Measurements from ENCODE around the gene ABCB8. TPM values are rescaled to one million over a fixed set of nuclear protein-coding genes. Genes with fewer than 3 reads are reported as not detected.
A peak's percentile ranks its signal among the peaks of the same experiment; 100 is the strongest.

Gene ABCB8
- total and polyA plus RNA-seq, 9 of the 15 experiments (the other 6 are each of a cell fraction or from before 2014, with no cell fraction given) = 7.6 to 106 (median 36.3) TPM

- TF ChIP-seq ZFP91 (CRISPR knock-in tag; IDR thresholded peaks at IDR 0.05) = no peak
- TF ChIP-seq ZNF175 (CRISPR knock-in tag; IDR thresholded peaks at IDR 0.05; ENCODE audit: low read depth) = peak; percentile 90; the same call in 1 of the 2 replicates
Observed at GRCh38 chr7:150992833-150993302, 35.4 kb upstream of the ABCB8 start (continued).

GRCh38 chr7:150993511-150993910 lies 34.7 kb upstream of the ABCB8 start:
- Histone ChIP-seq H3K79me2 (ENCODE audit: control insufficient read depth, insufficient read depth, low read length) (no peaks in the 10 kb centered on the region), H3K4me3 (no peak overlapping the region), H3K27me3 (ENCODE audit: control insufficient read depth in 2 of 2, insufficient read depth in 2 of 2, low read length in 2 of 2) (no peaks in the 10 kb centered on the region), H3K9me1 (ENCODE audit: control insufficient read depth, insufficient read depth, low read length) (no peaks in the 10 kb centered on the region), H4K20me1 (replicated peaks; ENCODE audit: control insufficient read depth, insufficient read depth, low read length) (peaks cover 5% of the 10 kb centered on the region; the same call in 1 of the 2 replicates), H3K4me2 (ENCODE audit: insufficient read depth, low read length) (no peak overlapping the region), H3K27ac (ENCODE audit: extremely low read depth, low read depth, low read length) (peak overlapping the region; percentile 59; the same call in 2 of the 3 replicates), H3K4me1 (replicated peaks in 1 of 2; ENCODE audit: control insufficient read depth in 2 of 2, insufficient read depth in 2 of 2, low read length in 2 of 2) (peaks cover 53 to 56% of the 10 kb centered on the region in 2 experiments), H3K9me3 (replicated peaks; ENCODE audit: control insufficient read depth, insufficient read depth, low read depth, low read length) (no peaks in the 10 kb centered on the region; the same call in 1 of the 2 replicates), H3K9ac (ENCODE audit: insufficient read depth in 1 of 2, low read depth in 2 of 2, low read length in 2 of 2) (peak overlapping the region in 1 of 2 experiments; percentile 27; a peak in 1 of 4 replicates), H2AFZ (ENCODE audit: low read depth, low read length) (peak overlapping the region; percentile 78), H3K36me3 (ENCODE audit: control insufficient read depth, insufficient read depth, low read length) (no peaks in the 10 kb centered on the region)
- CTCF ChIA-PET (ENCODE audit: low intra/inter-chr PET ratio) = no interaction called here
- intact Hi-C loops (cut with micrococcal nuclease) (loop anchor here (10.0 kb wide), 1 partner anchor 679 kb away; no protein-coding TSS in a partner anchor), in situ Hi-C loops (cut with MboI) (no loop called here)
- 0 out of 2 replicates have a peak, but pooled peaks have one; percentile 25 for TF ChIP-seq ZBTB2 (IDR thresholded peaks at IDR 0.05)
- TF ChIP-seq RBFOX2 (IDR thresholded peaks at IDR 0.05; ENCODE audit: low read depth, low read length) = peak; percentile 38; the same call in 1 of the 2 replicates
- TF ChIP-seq ELK1 (CRISPR knock-in tag; IDR thresholded peaks at IDR 0.05) = no peak
- 0 out of 2 replicates have a peak, but pooled peaks have one; percentile 37 for TF ChIP-seq POLR2G (IDR thresholded peaks at IDR 0.05; ENCODE audit: low read depth, low read length)
- no peak for TF ChIP-seq C11orf30 (IDR thresholded peaks at IDR 0.05; ENCODE audit: low read depth)
- TF ChIP-seq HMGN3 (IDR thresholded peaks at IDR 0.05; ENCODE audit: borderline replicate concordance, extremely low read depth, insufficient read length, low read depth, low read length) = peak; percentile 35
- WGBS (ENCODE audit: insufficient coverage, low coverage, missing lambda C conversion rate) = 71% methylated on average over 11 of the region's 14 CpGs
- no peak for FAIRE-seq
- BruUV-seq (replicated peaks) = no TSS peak
- POLR2A ChIA-PET = interaction anchor here (0.6 to 1.6 kb wide), 5 partner anchors 13 to 112 kb away, joined by 3 to 5 read pairs (median 3); no protein-coding TSS in a partner anchor
- ATAC-seq = no peak
- peak in 2 of 4 experiments; percentile 30 for DNase-seq (ENCODE audit: extremely low read depth in 1 of 4, low spot score in 3 of 4)

Measured in K562 (cell line).